K562 (cell line): Measurements from ENCODE around the gene BTG2. TPM values are rescaled to one million over a fixed set of nuclear protein-coding genes. Genes with fewer than 3 reads are reported as not detected.

ENCODE experiments used
- GABPA ChIP-seq: fragments of 200-800 bp; sonication (Bioruptor generic); conservative IDR thresholded peaks from 2 replicates; pipeline ENCODE4 v1.6.1; 2016; ENCODE audit warnings: low read depth, missing genetic modification characterization, missing compliant biosample characterization
- GTF3C2 ChIP-seq: IDR thresholded peaks from 3 replicates; pipeline ENCODE4 v1.6.1; 2011; ENCODE audit warnings: borderline replicate concordance, mild to moderate bottlenecking, moderate library complexity; ENCODE audit not compliant: insufficient read length; ENCODE audit errors: extremely low read depth
- JUNB ChIP-seq: fragments of 450-650 bp; formaldehyde crosslinking; conservative IDR thresholded peaks from 2 replicates; pipeline ENCODE4 v1.4.0; 2020; ENCODE audit warnings: mild to moderate bottlenecking
- KAT7 ChIP-seq: sonication (generic); formaldehyde crosslinking; IDR thresholded peaks from 2 replicates; pipeline ENCODE4 v1.8.0; 2022; ENCODE audit warnings: missing genetic modification reagents, mild to moderate bottlenecking, borderline replicate concordance
- KLF1 ChIP-seq: fragments of 450-650 bp; IDR thresholded peaks from 2 replicates; pipeline ENCODE4 v1.6.1; 2016; ENCODE audit warnings: missing genetic modification characterization, missing compliant biosample characterization
- MAFG ChIP-seq: fragments of 450-650 bp; conservative IDR thresholded peaks from 2 replicates; pipeline ENCODE4 v1.6.1; 2016; ENCODE audit warnings: missing genetic modification characterization, missing compliant biosample characterization
- RB1 ChIP-seq: fragments of 450-650 bp; IDR thresholded peaks from 2 replicates; pipeline ENCODE4 v1.6.1; 2017; ENCODE audit warnings: low read depth, mild to moderate bottlenecking
- SREBF2 ChIP-seq: sonication (generic); formaldehyde crosslinking; IDR thresholded peaks from 2 replicates; pipeline ENCODE4 v1.4.0; 2020; ENCODE audit warnings: mild to moderate bottlenecking, missing genetic modification reagents
- STAT6 ChIP-seq: sonication (generic); formaldehyde crosslinking; IDR thresholded peaks from 2 replicates; pipeline ENCODE4 v1.8.1; 2023; ENCODE audit warnings: mild to moderate bottlenecking, missing genetic modification reagents
- ZBTB33 ChIP-seq: sonication (generic); formaldehyde crosslinking; IDR thresholded peaks from 2 replicates; pipeline ENCODE4 v1.8.1; 2023; ENCODE audit warnings: mild to moderate bottlenecking, missing genetic modification reagents
- ZC3H11A ChIP-seq: IDR thresholded peaks from 2 replicates; pipeline ENCODE4 v1.6.1; 2012; ENCODE audit warnings: low read depth, low read length, improper control_type of control experiment
- ZC3H4 ChIP-seq: sonication (generic); formaldehyde crosslinking; IDR thresholded peaks from 2 replicates; pipeline ENCODE4 v1.9.0; 2021; ENCODE audit warnings: missing genetic modification reagents, borderline replicate concordance
- ZNF253 ChIP-seq: fragments of 250-450 bp; sonication (Bioruptor Pico); conservative IDR thresholded peaks from 2 replicates; pipeline ENCODE4 v1.6.1; 2021; ENCODE audit warnings: mild to moderate bottlenecking
- ZNF280A ChIP-seq: fragments of 450-650 bp; IDR thresholded peaks from 2 replicates; pipeline ENCODE4 v1.6.1; 2018; ENCODE audit warnings: mild to moderate bottlenecking, low read depth; ENCODE audit not compliant: partially characterized antibody
- ZNF444 ChIP-seq: fragments of 250-450 bp; sonication (Bioruptor Pico); IDR thresholded peaks from 2 replicates; pipeline ENCODE4 v1.4.0; 2020; ENCODE audit warnings: mild to moderate bottlenecking, moderate library complexity
- ZNF766 ChIP-seq: fragments of 200-800 bp; sonication (Bioruptor generic); conservative IDR thresholded peaks from 2 replicates; pipeline ENCODE4 v1.6.1; 2016; ENCODE audit warnings: missing genetic modification characterization, missing compliant biosample characterization
- ZNF780A ChIP-seq: fragments of 250-450 bp; sonication (Bioruptor Pico); IDR thresholded peaks from 2 replicates; pipeline ENCODE4 v1.5.0; 2021; ENCODE audit warnings: mild to moderate bottlenecking
- polyA plus RNA-seq, 8 experiments: library from polyadenylated mRNA; depleted of rRNA in 4 of 8; stranded (reverse) in 5 of 8; unstranded in 3 of 8; fragments of >200 nt; fragmentation: Nextera tagmentation in 2 of 8; fragmentation: Illumina TruSeq in 1 of 8; extraction: Ambion mirVana in 2 of 8; extraction: Trizol in 1 of 8; gene quantifications; 2 replicates each; pipeline versions ENCODE4 v1.2.1 to v1.2.3, GENCODE V29; 2011 to 2014; ENCODE audit warnings: inconsistent platforms in 1 of 8, missing spikeins in 1 of 8
- total RNA-seq, 7 experiments: library from RNA; depleted of rRNA in 6 of 7; stranded (reverse); fragments of >200 nt in 6 of 7; fragmentation: Illumina TruSeq in 2 of 7; extraction: Trizol in 2 of 7; gene quantifications; 2 replicates each; pipeline versions ENCODE4 v1.2.1 to v1.2.3, GENCODE V29; 2011 to 2021; ENCODE audit warnings: low replicate concordance in 1 of 7

BTG2 gene
- total and polyA plus RNA-seq, 9 of the 15 experiments (the other 6 are each of a cell fraction or from before 2014, with no cell fraction given), result 2.3 to 41.9 (median 8.7) TPM

- TF ChIP-seq STAT6 (CRISPR knock-in tag) (0 out of 2 replicates have a peak, but pooled peaks have one; percentile 38), JUNB (CRISPR knock-in tag) (no peak), ZNF766 (no peak), MAFG (tag) (0 out of 2 replicates have a peak, but pooled peaks have one; percentile 2), KAT7 (CRISPR knock-in tag) (peak; percentile 52; the same call in 1 of the 2 replicates), ZNF444 (no peak), GABPA (tag) (no peak), ZNF280A (no peak), SREBF2 (CRISPR knock-in tag) (no peak), RB1 (no peak), ZNF253 (CRISPR knock-in tag) (no peak), ZC3H4 (CRISPR knock-in tag) (0 out of 2 replicates have a peak, but pooled peaks have one; percentile 33), ZC3H11A (no peak), ZNF780A (CRISPR knock-in tag) (no peak), ZBTB33 (CRISPR knock-in tag) (no peak), KLF1 (tag) (no peak), GTF3C2 (no peak)
These were observed 30.5 kb upstream of the BTG2 start (continued) for GRCh38 chr1:203274603-203275381.
